ENCODE results near the gene GGA1.

DNA sequence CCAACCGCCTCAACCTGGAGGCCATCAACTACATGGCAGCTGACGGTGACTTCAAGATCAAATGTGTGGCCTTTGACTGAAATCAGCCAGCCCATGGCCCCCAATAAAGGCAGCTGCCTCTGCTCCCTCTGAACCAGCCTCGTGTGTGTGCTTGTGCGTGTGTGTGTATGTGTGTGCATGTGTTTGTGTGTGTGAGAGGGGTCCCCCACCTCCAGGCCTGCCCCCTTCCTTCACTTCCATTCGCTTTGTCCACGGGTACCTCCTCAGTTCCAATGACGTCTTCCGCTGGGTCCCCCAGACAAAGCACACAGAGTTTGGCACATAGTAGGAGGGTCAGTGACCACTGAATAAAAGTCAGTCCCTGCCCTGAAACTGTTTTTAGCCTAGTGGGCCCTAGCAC, 71.0 kb downstream of the GGA1 start:
- TF ChIP-seq, protein P1, sequence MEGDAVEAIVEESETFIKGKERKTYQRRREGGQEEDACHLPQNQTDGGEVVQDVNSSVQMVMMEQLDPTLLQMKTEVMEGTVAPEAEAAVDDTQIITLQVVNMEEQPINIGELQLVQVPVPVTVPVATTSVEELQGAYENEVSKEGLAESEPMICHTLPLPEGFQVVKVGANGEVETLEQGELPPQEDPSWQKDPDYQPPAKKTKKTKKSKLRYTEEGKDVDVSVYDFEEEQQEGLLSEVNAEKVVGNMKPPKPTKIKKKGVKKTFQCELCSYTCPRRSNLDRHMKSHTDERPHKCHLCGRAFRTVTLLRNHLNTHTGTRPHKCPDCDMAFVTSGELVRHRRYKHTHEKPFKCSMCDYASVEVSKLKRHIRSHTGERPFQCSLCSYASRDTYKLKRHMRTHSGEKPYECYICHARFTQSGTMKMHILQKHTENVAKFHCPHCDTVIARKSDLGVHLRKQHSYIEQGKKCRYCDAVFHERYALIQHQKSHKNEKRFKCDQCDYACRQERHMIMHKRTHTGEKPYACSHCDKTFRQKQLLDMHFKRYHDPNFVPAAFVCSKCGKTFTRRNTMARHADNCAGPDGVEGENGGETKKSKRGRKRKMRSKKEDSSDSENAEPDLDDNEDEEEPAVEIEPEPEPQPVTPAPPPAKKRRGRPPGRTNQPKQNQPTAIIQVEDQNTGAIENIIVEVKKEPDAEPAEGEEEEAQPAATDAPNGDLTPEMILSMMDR (IDR thresholded peaks at IDR 0.05), result no peak
- TF ChIP-seq POLR2A (IDR thresholded peaks at IDR 0.05), result no peak

Measured in heart left ventricle (tissue), 13 donors.